BLaER1 treated with 17β-estradiol and CSF1 and Interleukin-3, amounts not matched to agents 10 nM and 100 nM (cell line): ENCODE measurements around the gene ARRB1.

Source experiments
- H3K27ac ChIP-seq, 11 experiments: shearing (Covaris generic); formaldehyde crosslinking; 2 replicates each; pipeline ENCODE4 v1.8.1; 2022
- H3K27me3 ChIP-seq, 11 experiments: shearing (Covaris generic); formaldehyde crosslinking; 2 replicates each; pipeline ENCODE4 v1.8.1; 2022
- H3K36me3 ChIP-seq, 11 experiments: shearing (Covaris generic); formaldehyde crosslinking; 2 replicates each; pipeline ENCODE4 v1.8.1; 2022
- H3K4me1 ChIP-seq, 10 experiments: shearing (Covaris generic); formaldehyde crosslinking; 2 replicates each; pipeline ENCODE4 v1.8.1; 2022
- H3K4me2 ChIP-seq, 11 experiments: shearing (Covaris generic); formaldehyde crosslinking; 2 replicates each; pipeline ENCODE4 v1.8.1; 2022
- H3K4me3 ChIP-seq, 10 experiments: shearing (Covaris generic); formaldehyde crosslinking; 2 replicates each; pipeline ENCODE4 v1.8.1; 2022
- H3K9ac ChIP-seq, 11 experiments: shearing (Covaris generic); formaldehyde crosslinking; 2 replicates each; pipeline ENCODE4 v1.8.1; 2022
- H3K9me3 ChIP-seq, 11 experiments: shearing (Covaris generic); formaldehyde crosslinking; replicated peaks in 1 of 11; 2 replicates each; pipeline ENCODE4 v1.8.1; 2022
- H4K20me1 ChIP-seq, 11 experiments: shearing (Covaris generic); formaldehyde crosslinking; 2 replicates each; pipeline ENCODE4 v1.8.1; 2022
- Cebpa-rat ChIP-seq, 11 experiments: shearing (Covaris generic); IDR thresholded peaks; 2 replicates each; pipeline ENCODE4 v1.8.1; 2022

The ARRB1 gene

DNA sequence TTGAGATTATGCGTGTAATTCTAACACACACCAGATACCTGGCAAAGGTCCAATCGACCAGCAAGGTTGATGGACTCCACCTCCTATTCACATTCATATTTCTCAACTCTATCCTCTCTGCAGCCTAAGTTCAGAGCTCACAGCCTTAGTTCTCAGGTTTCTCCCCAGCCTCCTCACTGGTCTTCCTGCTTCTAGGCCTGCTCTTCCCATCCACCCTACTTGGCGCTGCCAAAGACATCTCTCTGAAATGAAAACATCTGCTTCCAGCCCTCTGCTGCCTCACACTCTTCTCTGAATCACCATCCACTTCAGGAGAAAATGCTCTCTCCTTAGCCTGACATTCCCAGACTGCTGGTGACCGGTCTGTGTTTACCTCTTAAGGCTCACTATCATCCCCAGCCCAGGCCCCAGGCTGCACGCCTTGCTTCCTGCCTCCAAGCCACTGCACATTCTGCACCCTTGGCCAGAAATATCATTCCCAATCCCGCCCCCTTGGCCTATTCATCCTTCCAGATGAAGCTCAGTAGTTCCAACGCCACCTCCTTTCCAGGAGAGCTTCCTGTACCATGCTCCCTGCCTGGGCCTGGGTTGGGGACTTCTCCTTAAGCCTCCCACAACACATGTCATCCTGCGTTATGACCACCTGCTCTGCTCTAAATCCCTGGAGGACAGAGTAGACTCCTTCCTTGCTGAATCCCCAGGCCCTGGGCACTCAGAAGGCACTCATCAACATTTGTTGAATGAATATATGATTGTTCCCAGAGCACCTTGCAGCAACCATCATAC is 3.5 kb downstream of the ARRB1 start:
- TF ChIP-seq Cebpa-rat (IDR thresholded peaks at IDR 0.05) = no peak
- peak overlapping the region in 9 of 11 experiments; percentile 31 to 93 (median 86); a peak in 10 of 22 replicates for H3K9ac ChIP-seq
- H3K27ac ChIP-seq = peak overlapping the region in 10 of 11 experiments; percentile 15 to 98 (median 94); a peak in 17 of 22 replicates
- H3K27me3 ChIP-seq = no peaks in the 10 kb centered on the region
- peaks cover 0 to 31% (median 14%) of the 10 kb centered on the region in 11 experiments; a peak in 11 of 22 replicates for H3K36me3 ChIP-seq
- peak overlapping the region in 5 of 10 experiments; percentile 13 to 92 (median 74); a peak in 6 of 20 replicates for H3K4me3 ChIP-seq
- H3K4me2 ChIP-seq = peak overlapping the region; percentile 94 to 100 (median 97)
- no peaks in the 10 kb centered on the region for H3K9me3 ChIP-seq
- peaks cover 74 to 96% (median 89%) of the 10 kb centered on the region in 10 experiments for H3K4me1 ChIP-seq
- peaks cover 0 to 49% (median 33%) of the 10 kb centered on the region in 11 experiments; a peak in 12 of 22 replicates for H4K20me1 ChIP-seq

GRCh38 chr11:75346912-75347647 is 4.4 kb downstream of the ARRB1 start:
- Histone ChIP-seq H3K9ac (peak overlapping the region; percentile 75 to 92 (median 86); a peak in 18 of 22 replicates), H3K4me3 (peak overlapping the region in 7 of 10 experiments; percentile 43 to 92 (median 60); a peak in 11 of 20 replicates), H3K27me3 (no peaks in the 10 kb centered on the region), H3K36me3 (peaks cover 0 to 38% (median 18%) of the 10 kb centered on the region in 11 experiments; a peak in 12 of 22 replicates), H3K4me2 (peak overlapping the region; percentile 94 to 100 (median 97)), H3K9me3 (no peaks in the 10 kb centered on the region), H3K27ac (peak overlapping the region; percentile 63 to 98 (median 94); a peak in 21 of 22 replicates), H3K4me1 (peaks cover 77 to 96% (median 90%) of the 10 kb centered on the region in 10 experiments), H4K20me1 (peaks cover 0 to 55% (median 33%) of the 10 kb centered on the region in 11 experiments; a peak in 12 of 22 replicates)
- no peak for TF ChIP-seq Cebpa-rat (IDR thresholded peaks at IDR 0.05)

DNA sequence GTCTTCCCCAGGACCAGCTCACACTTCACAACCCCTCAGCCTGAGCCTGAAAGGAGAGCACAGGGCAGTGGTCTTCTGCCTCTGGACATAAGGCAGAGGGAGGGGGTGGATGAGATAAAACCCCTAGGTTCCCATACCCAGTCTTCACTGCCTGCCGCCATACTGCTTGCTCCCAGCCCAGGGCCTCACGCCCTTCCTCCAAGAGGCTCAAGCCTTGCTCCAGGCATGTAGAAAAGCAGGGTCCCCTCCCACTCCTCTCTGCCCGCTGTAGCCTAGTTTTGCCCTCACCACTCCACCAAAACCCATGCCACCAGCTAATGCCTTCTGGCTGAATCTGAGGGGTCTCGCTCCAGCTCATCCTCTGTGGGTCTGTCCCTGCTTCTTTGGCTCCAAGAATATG is 5.2 kb downstream of the ARRB1 start:
- H3K9ac ChIP-seq = peak overlapping the region; percentile 75 to 92 (median 86)
- H3K27ac ChIP-seq = peak overlapping the region; percentile 63 to 98 (median 94)
- no peaks in the 10 kb centered on the region for H3K27me3 ChIP-seq
- H3K36me3 ChIP-seq = peaks cover 0 to 39% (median 19%) of the 10 kb centered on the region in 11 experiments; a peak in 12 of 22 replicates
- H3K9me3 ChIP-seq = no peaks in the 10 kb centered on the region
- no peak for TF ChIP-seq Cebpa-rat (IDR thresholded peaks at IDR 0.05)
- H3K4me2 ChIP-seq = peak overlapping the region; percentile 94 to 100 (median 97)
- peaks cover 85 to 100% (median 98%) of the 10 kb centered on the region in 10 experiments for H3K4me1 ChIP-seq
- H4K20me1 ChIP-seq = peaks cover 0 to 55% (median 33%) of the 10 kb centered on the region in 11 experiments; a peak in 12 of 22 replicates
- peak overlapping the region; percentile 28 to 92 (median 42); a peak in 17 of 20 replicates for H3K4me3 ChIP-seq

- Histone ChIP-seq H3K4me3 (peak overlapping the region; percentile 28 to 92 (median 42); a peak in 19 of 20 replicates), H3K4me1 (peaks cover 90 to 100% (median 99%) of the 10 kb centered on the region in 10 experiments), H3K27ac (peak overlapping the region; percentile 63 to 98 (median 94)), H3K27me3 (no peaks in the 10 kb centered on the region), H3K4me2 (peak overlapping the region; percentile 94 to 100 (median 97)), H4K20me1 (peaks cover 0 to 55% (median 33%) of the 10 kb centered on the region in 11 experiments; a peak in 12 of 22 replicates), H3K36me3 (peaks cover 0 to 39% (median 19%) of the 10 kb centered on the region in 11 experiments; a peak in 12 of 22 replicates), H3K9ac (peak overlapping the region; percentile 75 to 92 (median 86)), H3K9me3 (no peaks in the 10 kb centered on the region)
- TF ChIP-seq Cebpa-rat (IDR thresholded peaks at IDR 0.05) = no peak
These were observed 5.9 kb downstream of the ARRB1 start for GRCh38 chr11:75345455-75346160.

DNA sequence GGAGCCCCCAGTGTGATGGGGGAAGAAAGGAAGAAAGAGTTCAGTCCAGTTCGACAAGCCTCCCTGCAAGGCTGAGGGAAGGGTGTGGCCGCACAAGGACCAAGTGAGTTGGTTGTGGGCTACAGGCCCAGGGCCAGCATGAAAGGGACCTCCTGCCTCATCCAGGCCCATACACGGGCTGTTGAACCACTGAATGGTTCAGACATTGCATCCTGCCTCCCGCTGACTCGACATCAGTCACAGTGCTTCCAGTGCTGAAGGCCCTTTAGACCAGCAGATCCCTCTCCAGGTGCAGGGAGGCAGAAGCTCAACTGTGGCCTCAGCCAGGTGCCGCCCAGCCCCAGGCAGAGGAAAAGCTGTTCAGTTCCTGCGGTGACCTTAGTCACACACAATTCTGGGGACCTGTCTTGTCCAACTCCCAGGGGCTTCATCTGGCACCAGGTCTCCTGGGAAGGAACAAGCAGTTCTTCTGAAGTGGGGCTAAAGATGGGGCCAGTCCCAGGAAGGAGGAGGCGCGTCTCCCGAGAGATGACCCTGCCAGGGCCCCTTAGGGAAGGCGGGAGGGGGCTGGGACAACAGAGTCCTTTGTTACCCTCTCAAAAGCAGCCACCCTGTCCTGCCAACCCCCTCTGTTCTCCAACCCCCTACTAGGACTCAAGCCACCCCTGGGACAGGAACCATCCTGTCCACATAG is 6.6 kb downstream of the ARRB1 start:
- Histone ChIP-seq H3K4me1 (peaks cover 93 to 100% (median 98%) of the 10 kb centered on the region in 10 experiments), H3K27ac (peak overlapping the region; percentile 63 to 98 (median 94); a peak in 21 of 22 replicates), H3K4me2 (peak overlapping the region; percentile 94 to 100 (median 97)), H3K36me3 (peaks cover 0 to 39% (median 19%) of the 10 kb centered on the region in 11 experiments; a peak in 12 of 22 replicates), H4K20me1 (peaks cover 0 to 55% (median 33%) of the 10 kb centered on the region in 11 experiments; a peak in 12 of 22 replicates), H3K9ac (peak overlapping the region; percentile 71 to 92 (median 86)), H3K9me3 (no peaks in the 10 kb centered on the region), H3K4me3 (peak overlapping the region; percentile 28 to 92 (median 40); a peak in 19 of 20 replicates), H3K27me3 (no peaks in the 10 kb centered on the region)
- no peak for TF ChIP-seq Cebpa-rat (IDR thresholded peaks at IDR 0.05)

DNA sequence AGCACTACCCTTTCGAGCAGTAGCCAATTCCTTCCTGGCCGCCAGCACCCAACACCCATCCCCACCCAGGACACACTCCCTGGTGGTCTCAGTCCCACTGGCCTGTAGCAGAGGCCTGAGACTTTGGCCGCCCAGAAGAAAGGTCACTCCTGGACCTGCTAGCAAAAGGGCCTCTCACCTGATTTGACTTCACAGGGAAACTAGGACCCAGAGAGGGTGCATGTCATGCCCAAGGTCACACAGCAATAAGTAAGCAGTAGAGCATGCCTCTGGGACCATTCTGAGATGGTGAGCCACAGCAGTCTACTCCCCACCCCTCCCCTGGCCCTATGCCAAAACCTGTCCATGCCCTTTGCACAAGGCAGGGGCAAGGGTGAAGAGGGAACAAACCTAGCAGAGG is 7.3 kb downstream of the ARRB1 start:
- peak overlapping the region; percentile 63 to 98 (median 94); a peak in 21 of 22 replicates for H3K27ac ChIP-seq
- peak overlapping the region; percentile 71 to 92 (median 86); a peak in 21 of 22 replicates for H3K9ac ChIP-seq
- no peaks in the 10 kb centered on the region for H3K9me3 ChIP-seq
- peak overlapping the region in 8 of 10 experiments; percentile 29 to 92 (median 42); a peak in 12 of 20 replicates for H3K4me3 ChIP-seq
- peaks cover 0 to 35% (median 16%) of the 10 kb centered on the region in 11 experiments; a peak in 12 of 22 replicates for H3K36me3 ChIP-seq
- no peak for TF ChIP-seq Cebpa-rat (IDR thresholded peaks at IDR 0.05)
- H3K4me2 ChIP-seq = peak overlapping the region; percentile 94 to 100 (median 97)
- H4K20me1 ChIP-seq = peaks cover 0 to 55% (median 32%) of the 10 kb centered on the region in 11 experiments; a peak in 11 of 22 replicates
- peaks cover 93 to 100% (median 98%) of the 10 kb centered on the region in 10 experiments for H3K4me1 ChIP-seq
- no peaks in the 10 kb centered on the region for H3K27me3 ChIP-seq
